ENCODE measurements around the gene ORMDL2.
"Not testable (repeated sequence)": the region's sequence is repeated elsewhere in the genome, so short reads cannot be mapped to it uniquely, and the experiment has no call there.

ORMDL2 gene

GRCh38 chr12:55862286-55862685 lies 44.4 kb downstream of the ORMDL2 start:
- no peaks in the 10 kb centered on the region for H3K4me1 ChIP-seq (ENCODE audit: control insufficient read depth, low read length)
- TF ChIP-seq CTCF (IDR thresholded peaks at IDR 0.05; ENCODE audit: low read depth, low read length, poor library complexity, severe bottlenecking) (no peak), EZH2phosphoT487 (IDR thresholded peaks at IDR 0.05; ENCODE audit: borderline replicate concordance, low read length) (no peak)
- no peaks in the 10 kb centered on the region for H3K79me2 ChIP-seq (ENCODE audit: control insufficient read depth, low read length)
- H3K27ac ChIP-seq (ENCODE audit: low read depth, low read length), result no peak overlapping the region
- H3K4me2 ChIP-seq (ENCODE audit: low read length), result no peak overlapping the region
- no peaks in the 10 kb centered on the region for H3F3A ChIP-seq (ENCODE audit: control insufficient read depth, insufficient read depth)
- H3K36me3 ChIP-seq (ENCODE audit: control insufficient read depth, low read length), result no peaks in the 10 kb centered on the region
- no peaks in the 10 kb centered on the region for H3K27me3 ChIP-seq (ENCODE audit: control insufficient read depth, low read length)
- H4K20me1 ChIP-seq (ENCODE audit: control insufficient read depth, insufficient read depth, low read depth, low read length), result no peaks in the 10 kb centered on the region
- no peak overlapping the region for H3K4me3 ChIP-seq (ENCODE audit: low read length)
- no peaks in the 10 kb centered on the region for H3K9me2 ChIP-seq (replicated peaks; ENCODE audit: control insufficient read depth, low read length)
- no peaks in the 10 kb centered on the region for H3K9me3 ChIP-seq (ENCODE audit: control insufficient read depth, insufficient read depth, low read length)

GRCh38 chr12:55862931-55863330 lies 45.1 kb downstream of the ORMDL2 start:
- H3K4me1 ChIP-seq (ENCODE audit: control insufficient read depth, low read length); H3K27me3 ChIP-seq (ENCODE audit: control insufficient read depth, low read length); H3K9me2 ChIP-seq (replicated peaks; ENCODE audit: control insufficient read depth, low read length); H3K4me3 ChIP-seq (ENCODE audit: low read length); H3K79me2 ChIP-seq (ENCODE audit: control insufficient read depth, low read length); H3F3A ChIP-seq (ENCODE audit: control insufficient read depth, insufficient read depth); H3K9me3 ChIP-seq (ENCODE audit: control insufficient read depth, insufficient read depth, low read length); H3K27ac ChIP-seq (ENCODE audit: low read depth, low read length); H4K20me1 ChIP-seq (ENCODE audit: control insufficient read depth, insufficient read depth, low read depth, low read length); H3K4me2 ChIP-seq (ENCODE audit: low read length); H3K36me3 ChIP-seq (ENCODE audit: control insufficient read depth, low read length): not testable (repeated sequence)

GRCh38 chr12:55865327-55865726 lies 47.5 kb downstream of the ORMDL2 start:
- Histone ChIP-seq H3K4me3 (ENCODE audit: low read length) (no peak overlapping the region), H3K4me2 (ENCODE audit: low read length) (no peak overlapping the region), H3K9me3 (ENCODE audit: control insufficient read depth, insufficient read depth, low read length) (no peaks in the 10 kb centered on the region), H3K4me1 (ENCODE audit: control insufficient read depth, low read length) (no peaks in the 10 kb centered on the region; the same call in 1 of the 2 replicates), H3K27ac (ENCODE audit: low read depth, low read length) (no peak overlapping the region), H3K36me3 (ENCODE audit: control insufficient read depth, low read length) (no peaks in the 10 kb centered on the region), H4K20me1 (ENCODE audit: control insufficient read depth, insufficient read depth, low read depth, low read length) (no peaks in the 10 kb centered on the region), H3K79me2 (ENCODE audit: control insufficient read depth, low read length) (no peaks in the 10 kb centered on the region), H3F3A (ENCODE audit: control insufficient read depth, insufficient read depth) (no peaks in the 10 kb centered on the region), H3K27me3 (ENCODE audit: control insufficient read depth, low read length) (no peaks in the 10 kb centered on the region), H3K9me2 (replicated peaks; ENCODE audit: control insufficient read depth, low read length) (no peaks in the 10 kb centered on the region)
- TF ChIP-seq CTCF (IDR thresholded peaks at IDR 0.05; ENCODE audit: low read depth, low read length, poor library complexity, severe bottlenecking), result no peak
- no peak for TF ChIP-seq EZH2phosphoT487 (IDR thresholded peaks at IDR 0.05; ENCODE audit: borderline replicate concordance, low read length)

GRCh38 chr12:55866454-55867004 lies 48.7 kb downstream of the ORMDL2 start:
- not testable (repeated sequence) for H3K27me3 ChIP-seq (ENCODE audit: control insufficient read depth, low read length); H3K4me1 ChIP-seq (ENCODE audit: control insufficient read depth, low read length); H3K9me2 ChIP-seq (replicated peaks; ENCODE audit: control insufficient read depth, low read length); H3K4me3 ChIP-seq (ENCODE audit: low read length); H3K9me3 ChIP-seq (ENCODE audit: control insufficient read depth, insufficient read depth, low read length); H3K36me3 ChIP-seq (ENCODE audit: control insufficient read depth, low read length); H4K20me1 ChIP-seq (ENCODE audit: control insufficient read depth, insufficient read depth, low read depth, low read length); H3K79me2 ChIP-seq (ENCODE audit: control insufficient read depth, low read length); H3K27ac ChIP-seq (ENCODE audit: low read depth, low read length); H3F3A ChIP-seq (ENCODE audit: control insufficient read depth, insufficient read depth); H3K4me2 ChIP-seq (ENCODE audit: low read length)

Data from DOHH2 (cell line).